ENCODE measurements around the gene SKIC2. TPM values are rescaled to one million over a fixed set of nuclear protein-coding genes. Genes with fewer than 3 reads are reported as not detected.
"Not testable (repeated sequence)": the region's sequence is repeated elsewhere in the genome, so short reads cannot be mapped to it uniquely, and the experiment has no call there.

The SKIC2 gene
- polyA plus RNA-seq, 1 donor = 52.6 TPM

GRCh38 chr6:32004393-32004792 is 45.4 kb downstream of the SKIC2 start:
- not testable (repeated sequence) for H3K4me1 ChIP-seq (ENCODE audit: control insufficient read depth, insufficient read depth, low read length); H3K36me3 ChIP-seq (ENCODE audit: control insufficient read depth, insufficient read depth, low read length); H3K27ac ChIP-seq (ENCODE audit: low read length); H3K9me3 ChIP-seq (ENCODE audit: control insufficient read depth, low read depth, low read length); H3K27me3 ChIP-seq (ENCODE audit: control insufficient read depth, insufficient read depth, low read length); DNase-seq; H3K4me3 ChIP-seq (ENCODE audit: low read length)
- no CpG with 5 or more reads among the region's 4 CpGs for WGBS (ENCODE audit: insufficient coverage, low lambda C conversion rate)

GRCh38 chr6:32004864-32005537 is 46.0 kb downstream of the SKIC2 start:
- not testable (repeated sequence) for H3K4me1 ChIP-seq (ENCODE audit: control insufficient read depth, insufficient read depth, low read length); H3K27ac ChIP-seq (ENCODE audit: low read length); H3K36me3 ChIP-seq (ENCODE audit: control insufficient read depth, insufficient read depth, low read length); DNase-seq; H3K27me3 ChIP-seq (ENCODE audit: control insufficient read depth, insufficient read depth, low read length); H3K4me3 ChIP-seq (ENCODE audit: low read length); H3K9me3 ChIP-seq (ENCODE audit: control insufficient read depth, low read depth, low read length)
- no CpG with 5 or more reads among the region's 13 CpGs for WGBS (ENCODE audit: insufficient coverage, low lambda C conversion rate)

- no CpG with 5 or more reads among the region's 9 CpGs for WGBS (ENCODE audit: insufficient coverage, low lambda C conversion rate)
- not testable (repeated sequence) for H3K4me3 ChIP-seq (ENCODE audit: low read length); H3K27me3 ChIP-seq (ENCODE audit: control insufficient read depth, insufficient read depth, low read length); DNase-seq; H3K9me3 ChIP-seq (ENCODE audit: control insufficient read depth, low read depth, low read length); H3K36me3 ChIP-seq (ENCODE audit: control insufficient read depth, insufficient read depth, low read length); H3K27ac ChIP-seq (ENCODE audit: low read length); H3K4me1 ChIP-seq (ENCODE audit: control insufficient read depth, insufficient read depth, low read length)
These were observed 46.5 kb downstream of the SKIC2 start for GRCh38 chr6:32005538-32005880.

GRCh38 chr6:32005991-32006529 is 47.1 kb downstream of the SKIC2 start:
- H3K4me1 ChIP-seq (ENCODE audit: control insufficient read depth, insufficient read depth, low read length); H3K4me3 ChIP-seq (ENCODE audit: low read length); H3K9me3 ChIP-seq (ENCODE audit: control insufficient read depth, low read depth, low read length); H3K27ac ChIP-seq (ENCODE audit: low read length); DNase-seq; H3K27me3 ChIP-seq (ENCODE audit: control insufficient read depth, insufficient read depth, low read length); H3K36me3 ChIP-seq (ENCODE audit: control insufficient read depth, insufficient read depth, low read length): not testable (repeated sequence)
- no CpG with 5 or more reads among the region's 8 CpGs for WGBS (ENCODE audit: insufficient coverage, low lambda C conversion rate)

GRCh38 chr6:32007086-32007485 is 48.1 kb downstream of the SKIC2 start:
- not testable (repeated sequence) for DNase-seq; H3K36me3 ChIP-seq (ENCODE audit: control insufficient read depth, insufficient read depth, low read length)
- WGBS (ENCODE audit: insufficient coverage, low lambda C conversion rate) = no CpG with 5 or more reads among the region's 12 CpGs

GRCh38 chr6:32008037-32008436 is 49.1 kb downstream of the SKIC2 start:
- WGBS (ENCODE audit: insufficient coverage, low lambda C conversion rate) = no CpG with 5 or more reads among the region's 24 CpGs
- not testable (repeated sequence) for H3K27ac ChIP-seq (ENCODE audit: low read length); H3K4me3 ChIP-seq (ENCODE audit: low read length); H3K4me1 ChIP-seq (ENCODE audit: control insufficient read depth, insufficient read depth, low read length); H3K27me3 ChIP-seq (ENCODE audit: control insufficient read depth, insufficient read depth, low read length); H3K9me3 ChIP-seq (ENCODE audit: control insufficient read depth, low read depth, low read length); DNase-seq; H3K36me3 ChIP-seq (ENCODE audit: control insufficient read depth, insufficient read depth, low read length)

More at GRCh38 chr6:32007086-32007485, 48.1 kb downstream of the SKIC2 start:
- not testable (repeated sequence) for H3K4me3 ChIP-seq (ENCODE audit: low read length); H3K27ac ChIP-seq (ENCODE audit: low read length); H3K27me3 ChIP-seq (ENCODE audit: control insufficient read depth, insufficient read depth, low read length); H3K4me1 ChIP-seq (ENCODE audit: control insufficient read depth, insufficient read depth, low read length); H3K9me3 ChIP-seq (ENCODE audit: control insufficient read depth, low read depth, low read length)

GRCh38 chr6:32008616-32009015 is 49.6 kb downstream of the SKIC2 start:
- H3K9me3 ChIP-seq (ENCODE audit: control insufficient read depth, low read depth, low read length); H3K27me3 ChIP-seq (ENCODE audit: control insufficient read depth, insufficient read depth, low read length); H3K4me1 ChIP-seq (ENCODE audit: control insufficient read depth, insufficient read depth, low read length); H3K4me3 ChIP-seq (ENCODE audit: low read length); H3K27ac ChIP-seq (ENCODE audit: low read length); H3K36me3 ChIP-seq (ENCODE audit: control insufficient read depth, insufficient read depth, low read length); DNase-seq: not testable (repeated sequence)
- no CpG with 5 or more reads among the region's 12 CpGs for WGBS (ENCODE audit: insufficient coverage, low lambda C conversion rate)

GRCh38 chr6:32009537-32009936 is 50.6 kb downstream of the SKIC2 start:
- H3K36me3 ChIP-seq (ENCODE audit: control insufficient read depth, insufficient read depth, low read length); H3K4me1 ChIP-seq (ENCODE audit: control insufficient read depth, insufficient read depth, low read length); DNase-seq; H3K27me3 ChIP-seq (ENCODE audit: control insufficient read depth, insufficient read depth, low read length); H3K4me3 ChIP-seq (ENCODE audit: low read length); H3K9me3 ChIP-seq (ENCODE audit: control insufficient read depth, low read depth, low read length); H3K27ac ChIP-seq (ENCODE audit: low read length): not testable (repeated sequence)
- no CpG with 5 or more reads among the region's 12 CpGs for WGBS (ENCODE audit: insufficient coverage, low lambda C conversion rate)

GRCh38 chr6:32010856-32011530 is 52.0 kb downstream of the SKIC2 start:
- H3K9me3 ChIP-seq (ENCODE audit: control insufficient read depth, low read depth, low read length); H3K36me3 ChIP-seq (ENCODE audit: control insufficient read depth, insufficient read depth, low read length); H3K4me3 ChIP-seq (ENCODE audit: low read length); DNase-seq; H3K4me1 ChIP-seq (ENCODE audit: control insufficient read depth, insufficient read depth, low read length); H3K27ac ChIP-seq (ENCODE audit: low read length); H3K27me3 ChIP-seq (ENCODE audit: control insufficient read depth, insufficient read depth, low read length): not testable (repeated sequence)
- WGBS (ENCODE audit: insufficient coverage, low lambda C conversion rate) = no CpG with 5 or more reads among the region's 27 CpGs

GRCh38 chr6:32012941-32013617 is 54.1 kb downstream of the SKIC2 start:
- not testable (repeated sequence) for H3K36me3 ChIP-seq (ENCODE audit: control insufficient read depth, insufficient read depth, low read length); DNase-seq; H3K27ac ChIP-seq (ENCODE audit: low read length); H3K27me3 ChIP-seq (ENCODE audit: control insufficient read depth, insufficient read depth, low read length); H3K4me1 ChIP-seq (ENCODE audit: control insufficient read depth, insufficient read depth, low read length); H3K9me3 ChIP-seq (ENCODE audit: control insufficient read depth, low read depth, low read length); H3K4me3 ChIP-seq (ENCODE audit: low read length)
- WGBS (ENCODE audit: insufficient coverage, low lambda C conversion rate) = no CpG with 5 or more reads among the region's 17 CpGs

All from large intestine (tissue), 3 donors.